ENCODE results near the gene SUSD1. TPM values are rescaled to one million over a fixed set of nuclear protein-coding genes. Genes with fewer than 3 reads are reported as not detected.

The SUSD1 gene
- total RNA-seq, 1 experiment from 2014 or later = 8.1 TPM

- no peak overlapping the region for H2BK15ac ChIP-seq (ENCODE audit: low read depth, low read length)
- Mint-ChIP-seq H3K4me1 (peaks cover 26 to 29% of the 10 kb centered on the region in 2 experiments), H3K27me3 (ENCODE audit: low read depth) (no peaks in the 10 kb centered on the region), H3K9me3 (peaks cover 3% of the 10 kb centered on the region in 2 experiments; a peak in 1 of 5 replicates), H3K36me3 (ENCODE audit: insufficient read depth in 1 of 3, low read depth in 3 of 3) (peaks cover 7 to 29% (median 13%) of the 10 kb centered on the region in 3 experiments), H3K27ac (peak overlapping the region in 2 of 3 experiments; percentile 12 to 87; a peak in 4 of 7 replicates), H3K4me3 (no peak overlapping the region)
- H3K23me2 ChIP-seq (ENCODE audit: insufficient read length, low read depth, low read length, poor library complexity, severe bottlenecking) = no peaks in the 10 kb centered on the region
- no peak overlapping the region for H3K4ac ChIP-seq (ENCODE audit: low read depth, low read length)
- H4K91ac ChIP-seq (ENCODE audit: insufficient read length, low read depth, low read length) = no peak overlapping the region
- DNase-seq = peak; percentile 46
- no peaks in the 10 kb centered on the region for H3K79me1 ChIP-seq (ENCODE audit: insufficient read depth, low read depth, low read length, poor library complexity, severe bottlenecking)
- H4K20me1 ChIP-seq (ENCODE audit: control insufficient read depth, insufficient read depth, insufficient read length) = no peaks in the 10 kb centered on the region
- H3K56ac ChIP-seq (ENCODE audit: insufficient read length, low read depth, low read length) = no peak overlapping the region
- H2AFZ ChIP-seq (ENCODE audit: low read length) = no peak overlapping the region
- H3K9ac ChIP-seq (ENCODE audit: extremely low read depth, insufficient read length, low read length) = no peak overlapping the region
- no peak overlapping the region for H2AK5ac ChIP-seq (ENCODE audit: insufficient read length, low read length)
- H3K27me3 ChIP-seq (ENCODE audit: insufficient read depth, low read length) = no peaks in the 10 kb centered on the region
- no peak overlapping the region for H2BK12ac ChIP-seq (ENCODE audit: insufficient read length, low read depth, low read length)
- no peak overlapping the region for H3T11ph ChIP-seq (ENCODE audit: low read length)
- H3K4me2 ChIP-seq (ENCODE audit: insufficient read depth, insufficient read length, low read length) = no peak overlapping the region
- H2BK5ac ChIP-seq (ENCODE audit: insufficient read length, low read length) = no peak overlapping the region
- H3K9me3 ChIP-seq (ENCODE audit: control insufficient read depth, low read depth, low read length) = no peaks in the 10 kb centered on the region
- H3K18ac ChIP-seq (ENCODE audit: insufficient read length, low read depth, low read length) = no peak overlapping the region
- WGBS (ENCODE audit: extremely low coverage, insufficient read length, low lambda C conversion rate) = no CpG with 5 or more reads among the region's 1 CpG
- no peak overlapping the region for H4K8ac ChIP-seq (replicated peaks; ENCODE audit: insufficient read length, low read depth, low read length)
- H3K79me2 ChIP-seq (ENCODE audit: insufficient read depth, low read length) = no peaks in the 10 kb centered on the region
- no peak overlapping the region for H4K5ac ChIP-seq (ENCODE audit: insufficient read length, low read depth, low read length)
- TF ChIP-seq CTCF (conservative IDR thresholded peaks at IDR 0.05) = peak; percentile 57
- no peak overlapping the region for H2BK120ac ChIP-seq (ENCODE audit: low read depth, low read length, poor library complexity, severe bottlenecking)
- no peak overlapping the region for H2BK20ac ChIP-seq (ENCODE audit: low read depth, low read length, poor library complexity, severe bottlenecking)
- no peak overlapping the region for H3K27ac ChIP-seq (ENCODE audit: insufficient read length, low read depth, low read length)
- no peak overlapping the region for H3K14ac ChIP-seq (ENCODE audit: insufficient read depth, low read length)
- no peak overlapping the region for H3K23ac ChIP-seq (ENCODE audit: insufficient read length, low read depth, low read length)
- no peaks in the 10 kb centered on the region for H3K4me1 ChIP-seq (ENCODE audit: insufficient read depth, low read length)
Measured at GRCh38 chr9:112091810-112092209, 83.3 kb downstream of the SUSD1 start.
